C4-2B (cell line): ENCODE results near the gene NTRK1.

ENCODE experiments used
- H3K27ac ChIP-seq: fragments of 450-650 bp; 2 replicates; pipeline ENCODE4 v1.5.1; 2017
- ZFX ChIP-seq: fragments of 450-650 bp; IDR thresholded peaks from 2 replicates; pipeline ENCODE4 v1.6.1; 2017
- TF ChIP-seq, protein P1 (sequence below): fragments of 450-650 bp; conservative IDR thresholded peaks from 2 replicates; pipeline ENCODE4 v1.5.1; 2017; ENCODE audit warnings: mild to moderate bottlenecking

Gene NTRK1

DNA sequence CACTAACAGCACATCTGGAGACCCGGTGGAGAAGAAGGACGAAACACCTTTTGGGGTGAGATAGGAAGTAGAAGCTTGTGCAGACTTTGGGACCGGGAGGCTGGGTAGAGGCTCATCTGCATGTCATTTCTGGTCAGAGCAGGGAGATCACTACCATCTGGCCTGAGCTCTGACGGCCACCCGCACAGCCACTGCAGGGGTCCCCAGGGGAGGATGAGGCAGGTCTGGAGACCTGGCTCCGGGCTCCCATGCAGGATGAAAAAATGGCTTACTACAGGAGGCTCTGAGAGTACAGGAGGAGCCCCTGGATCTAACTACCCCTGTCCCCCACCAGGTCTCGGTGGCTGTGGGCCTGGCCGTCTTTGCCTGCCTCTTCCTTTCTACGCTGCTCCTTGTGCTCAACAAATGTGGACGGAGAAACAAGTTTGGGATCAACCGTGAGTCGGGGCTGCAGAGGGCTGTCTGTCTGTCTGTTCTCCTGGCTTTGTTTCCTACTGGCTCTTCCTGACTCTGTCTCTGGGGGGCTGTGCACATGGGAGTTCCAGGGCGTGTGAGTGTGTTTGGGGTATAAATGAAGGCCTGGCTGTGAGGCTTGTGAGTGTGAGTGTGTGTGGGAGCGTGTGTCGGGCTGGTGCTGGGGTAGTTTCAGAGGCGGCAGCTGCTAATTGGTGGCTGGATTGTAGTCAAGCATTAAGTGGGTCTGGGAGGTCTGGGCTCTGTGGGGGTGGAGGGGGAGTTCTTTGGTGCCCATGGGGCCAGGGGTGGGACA lies 14.1 kb downstream of the NTRK1 start:
- TF ChIP-seq, protein P1, sequence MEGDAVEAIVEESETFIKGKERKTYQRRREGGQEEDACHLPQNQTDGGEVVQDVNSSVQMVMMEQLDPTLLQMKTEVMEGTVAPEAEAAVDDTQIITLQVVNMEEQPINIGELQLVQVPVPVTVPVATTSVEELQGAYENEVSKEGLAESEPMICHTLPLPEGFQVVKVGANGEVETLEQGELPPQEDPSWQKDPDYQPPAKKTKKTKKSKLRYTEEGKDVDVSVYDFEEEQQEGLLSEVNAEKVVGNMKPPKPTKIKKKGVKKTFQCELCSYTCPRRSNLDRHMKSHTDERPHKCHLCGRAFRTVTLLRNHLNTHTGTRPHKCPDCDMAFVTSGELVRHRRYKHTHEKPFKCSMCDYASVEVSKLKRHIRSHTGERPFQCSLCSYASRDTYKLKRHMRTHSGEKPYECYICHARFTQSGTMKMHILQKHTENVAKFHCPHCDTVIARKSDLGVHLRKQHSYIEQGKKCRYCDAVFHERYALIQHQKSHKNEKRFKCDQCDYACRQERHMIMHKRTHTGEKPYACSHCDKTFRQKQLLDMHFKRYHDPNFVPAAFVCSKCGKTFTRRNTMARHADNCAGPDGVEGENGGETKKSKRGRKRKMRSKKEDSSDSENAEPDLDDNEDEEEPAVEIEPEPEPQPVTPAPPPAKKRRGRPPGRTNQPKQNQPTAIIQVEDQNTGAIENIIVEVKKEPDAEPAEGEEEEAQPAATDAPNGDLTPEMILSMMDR: no peak
- TF ChIP-seq ZFX: no peak

DNA sequence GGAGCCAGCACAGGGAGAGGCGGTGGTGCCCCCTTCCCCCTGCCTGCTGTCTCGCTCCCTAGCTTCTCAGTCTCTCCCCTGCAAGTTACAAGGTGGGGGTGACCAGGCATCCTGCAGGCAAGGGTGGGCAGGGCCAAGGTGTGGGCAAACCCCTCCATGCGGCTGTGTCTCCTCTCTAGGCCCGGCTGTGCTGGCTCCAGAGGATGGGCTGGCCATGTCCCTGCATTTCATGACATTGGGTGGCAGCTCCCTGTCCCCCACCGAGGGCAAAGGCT lies 14.6 kb downstream of the NTRK1 start:
- TF ChIP-seq, protein P1: no peak
- no peak for TF ChIP-seq ZFX
- H3K27ac ChIP-seq: no peak overlapping the region

More for the DNA sequence above, 14.1 kb downstream of the NTRK1 start:
- no peak overlapping the region for H3K27ac ChIP-seq

DNA sequence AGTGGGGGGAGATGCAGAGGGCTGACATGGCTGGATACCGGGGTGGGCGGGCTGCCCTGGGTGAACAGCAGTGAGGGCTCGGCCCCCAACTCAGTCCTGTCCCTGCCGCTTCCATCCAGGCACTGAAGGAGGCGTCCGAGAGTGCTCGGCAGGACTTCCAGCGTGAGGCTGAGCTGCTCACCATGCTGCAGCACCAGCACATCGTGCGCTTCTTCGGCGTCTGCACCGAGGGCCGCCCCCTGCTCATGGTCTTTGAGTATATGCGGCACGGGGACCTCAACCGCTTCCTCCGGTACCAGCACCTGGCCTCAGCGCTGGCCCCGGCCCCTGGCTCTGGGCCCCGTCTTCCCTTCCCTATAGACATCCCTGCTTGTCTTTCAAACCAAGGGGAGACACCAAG lies 15.6 kb downstream of the NTRK1 start:
- TF ChIP-seq, protein P1: no peak
- no peak for TF ChIP-seq ZFX
- no peak overlapping the region for H3K27ac ChIP-seq

DNA sequence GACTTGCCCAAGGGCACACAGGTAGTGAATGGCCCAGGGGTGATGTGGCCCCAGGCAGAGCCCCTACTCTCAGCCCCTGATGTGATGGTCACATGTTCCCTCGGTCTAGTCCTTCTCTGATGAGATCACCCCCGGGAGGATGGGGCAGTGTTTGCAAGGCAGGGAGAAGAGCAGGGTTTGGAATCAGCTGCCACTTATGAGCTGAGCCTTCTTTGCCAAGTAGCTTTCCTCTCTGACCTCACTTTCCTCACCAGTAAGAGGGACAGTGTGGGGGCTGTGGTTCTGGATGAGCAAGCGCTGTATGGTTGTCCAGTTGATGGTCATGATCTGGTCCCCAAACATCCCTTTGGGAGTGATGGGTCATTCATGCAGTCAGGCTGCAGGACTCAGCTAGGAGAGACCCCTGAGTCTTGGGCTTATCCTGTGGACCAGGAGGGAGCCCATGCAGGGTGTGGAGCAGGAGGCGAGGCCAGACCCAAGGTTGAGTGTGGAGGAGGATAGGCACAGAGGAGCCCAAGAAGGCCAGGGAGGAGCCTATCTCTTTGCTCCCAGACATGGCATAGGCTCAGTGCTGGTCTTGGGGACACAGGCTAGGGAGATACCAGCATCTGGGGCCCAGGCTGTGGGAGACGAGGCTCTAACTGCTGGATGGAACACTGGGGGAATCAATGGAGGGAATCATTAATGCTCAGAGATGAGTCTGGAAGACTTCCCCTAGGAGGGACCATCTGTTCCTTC lies 16.9 kb downstream of the NTRK1 start:
- TF ChIP-seq, protein P1: no peak
- no peak for TF ChIP-seq ZFX
- no peak overlapping the region for H3K27ac ChIP-seq

DNA sequence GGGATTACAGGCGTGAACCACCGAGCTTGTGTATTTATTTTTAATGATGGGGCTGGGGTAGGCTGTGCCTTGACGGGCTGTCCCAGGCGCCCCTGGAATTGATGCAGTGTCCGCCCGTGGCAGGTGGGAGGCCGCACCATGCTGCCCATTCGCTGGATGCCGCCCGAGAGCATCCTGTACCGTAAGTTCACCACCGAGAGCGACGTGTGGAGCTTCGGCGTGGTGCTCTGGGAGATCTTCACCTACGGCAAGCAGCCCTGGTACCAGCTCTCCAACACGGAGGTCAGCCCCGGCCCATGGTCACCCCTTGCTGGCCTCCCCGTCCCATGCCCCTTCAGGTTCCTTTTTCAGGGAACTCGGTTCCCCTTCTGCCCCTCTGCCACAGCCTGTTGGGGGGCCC lies 19.2 kb downstream of the NTRK1 start:
- TF ChIP-seq, protein P1: no peak
- no peak for TF ChIP-seq ZFX
- no peak overlapping the region for H3K27ac ChIP-seq

DNA sequence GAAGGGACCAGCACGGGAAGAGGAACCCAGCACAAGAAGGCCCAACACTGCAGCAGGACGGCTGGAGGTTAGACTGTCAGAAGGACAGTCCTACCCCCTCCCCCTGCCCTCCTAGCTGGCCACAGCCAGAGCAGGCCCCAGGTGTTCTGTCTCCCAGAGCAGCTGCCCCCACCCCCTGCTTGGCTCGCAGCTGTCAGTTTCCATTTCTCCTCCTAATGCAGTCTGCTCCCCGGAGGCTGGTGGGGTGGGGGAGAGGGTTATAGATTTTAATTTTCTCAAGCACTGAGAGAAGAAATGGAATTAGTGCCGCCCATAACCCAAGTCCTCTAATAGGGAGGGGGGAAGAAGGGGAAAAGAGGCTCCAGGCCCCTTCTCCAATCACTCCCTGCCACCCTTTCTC lies 19.8 kb downstream of the NTRK1 start:
- TF ChIP-seq ZFX: no peak
- TF ChIP-seq, protein P1: no peak

DNA sequence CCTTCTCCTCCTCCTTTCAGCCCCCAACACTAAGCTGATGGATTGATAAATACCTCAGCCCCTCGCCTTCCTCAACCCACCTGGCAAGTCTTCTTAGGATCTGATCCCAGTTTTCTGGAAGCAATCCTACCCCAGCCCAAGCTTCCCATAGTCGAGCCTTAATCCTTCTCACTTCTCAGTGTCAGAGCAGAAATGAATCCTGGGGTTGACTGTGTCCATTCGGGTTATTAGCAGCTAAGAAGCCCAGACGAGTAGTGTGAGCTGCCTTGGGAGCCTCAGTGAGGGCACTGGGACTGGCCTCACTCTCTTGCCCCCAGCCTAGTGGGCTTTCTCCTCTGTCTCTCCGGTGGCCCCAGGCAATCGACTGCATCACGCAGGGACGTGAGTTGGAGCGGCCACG lies 20.4 kb downstream of the NTRK1 start:
- H3K27ac ChIP-seq: no peak overlapping the region
- TF ChIP-seq, protein P1: no peak
- no peak for TF ChIP-seq ZFX

More for the DNA sequence above, 19.8 kb downstream of the NTRK1 start:
- no peak overlapping the region for H3K27ac ChIP-seq
